Left cardiac atrium (tissue), 4 donors: ENCODE data around the gene GSG1L. TPM values are rescaled to one million over a fixed set of nuclear protein-coding genes. Genes with fewer than 3 reads are reported as not detected.

ENCODE experiments used
- ATAC-seq, 2 donors: fragments of 200-7000 bp; cut with Tn5 transposase; one replicate each; pipeline ENCODE4 v1.9.1; 2020; ENCODE audit warnings: mild to moderate bottlenecking in 2 of 2, moderate library complexity in 2 of 2
- DNase-seq: peaks from one replicate; pipeline ENCODE4 v3.0.0-alpha.2; 2020
- intact Hi-C, 2 donors: fragments of 100-400 bp; cut with DNase I; formaldehyde crosslinking; loops; one replicate each; pipeline versions ENCODE4 v1.14.1 to v1.15.1; 2022 to 2023
- total RNA-seq, 2 donors: library from RNA; stranded (reverse); fragmentation: NEBNext Ultra II Directional; extraction: Animal tissue kit (Norgen Biotek cat#: 25700); gene quantifications; one replicate each; pipeline ENCODE4 v1.2.1, GENCODE V29; 2021
- donor health status: DM: no; HTN: yes; CAD: no.
- donor health status: DM: no; HTN: yes; CAD: no; lungs with severe emphysema.
- donor health status: DM: yes; HTN: yes; CAD: no.
- donor health status: Dilated cardiomyopathy.

The GSG1L gene
- total RNA-seq, 2 donors from 2014 or later, result 10.5 to 63.9 TPM

DNA sequence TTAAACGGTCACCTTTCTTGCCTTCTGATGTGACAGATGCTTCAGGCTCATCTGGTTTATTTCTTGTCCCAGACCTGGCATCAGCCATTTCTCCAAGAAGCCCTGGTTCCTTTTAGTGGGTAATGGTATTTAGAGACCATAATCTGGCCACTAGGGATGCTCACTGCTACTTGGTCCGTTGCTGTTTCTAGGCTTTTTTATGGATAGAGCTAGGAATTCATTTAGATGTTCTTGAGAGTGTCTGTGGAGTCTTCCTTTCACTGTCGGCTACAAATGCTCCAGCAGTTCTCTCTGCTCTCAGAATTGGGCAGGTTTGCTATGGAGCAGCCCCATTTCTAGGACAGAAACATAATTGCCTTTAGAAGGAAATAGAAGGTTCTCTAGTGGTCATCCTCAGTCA, 299.1 kb downstream of the GSG1L start:
- DNase-seq (no peak), ATAC-seq (no peak)
- intact Hi-C loops, result loop anchor here in 1 of 2 donors (10.0 kb wide), 1 partner anchor 130 kb away; no protein-coding TSS in a partner anchor

DNA sequence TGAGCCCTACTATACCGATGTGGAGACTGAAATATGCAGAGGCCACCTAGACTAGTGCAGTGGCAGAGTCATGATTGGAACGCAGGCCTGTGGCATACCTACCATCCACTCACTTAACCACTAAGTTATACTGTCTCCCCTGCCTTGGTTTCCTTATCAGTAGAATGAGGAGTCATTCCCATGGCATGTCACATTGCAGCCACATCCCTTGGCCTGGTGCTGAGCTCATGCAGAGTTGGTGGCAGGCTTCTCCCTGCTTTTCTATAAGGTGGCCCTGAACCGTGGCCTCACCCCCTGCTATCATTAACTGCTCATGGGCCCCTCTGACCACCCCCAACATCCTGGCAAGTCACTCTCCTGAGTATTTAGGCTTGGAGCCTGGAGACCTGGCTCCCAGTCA, 301.1 kb downstream of the GSG1L start:
- intact Hi-C loops, result loop anchor here in 1 of 2 donors (10.0 kb wide), 1 partner anchor 128 kb away; no protein-coding TSS in a partner anchor
- peak in 1 of 2 donors; percentile 72 for ATAC-seq
- no peak for DNase-seq

DNA sequence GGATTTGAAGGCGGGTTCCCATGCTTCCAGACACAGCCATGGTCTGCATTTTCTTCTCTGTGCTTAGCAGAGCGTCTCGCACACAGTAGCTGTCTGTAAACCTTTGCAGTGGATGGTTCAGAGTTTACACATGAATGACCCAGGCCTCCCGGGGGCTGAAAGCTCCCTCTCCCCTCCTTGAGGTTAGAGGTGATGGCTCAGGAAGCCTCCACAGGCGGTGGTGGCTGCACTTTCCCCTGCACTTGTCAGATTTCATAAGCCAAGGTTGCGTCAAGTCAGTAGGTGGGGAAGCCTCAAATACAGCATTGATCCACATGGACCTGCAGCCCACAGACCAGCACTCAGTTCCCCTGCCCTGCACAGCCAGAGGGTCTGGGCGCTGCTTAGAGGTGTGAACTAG, 301.7 kb downstream of the GSG1L start:
- no peak for DNase-seq
- ATAC-seq, result no peak
- intact Hi-C loops, result loop anchor here in 1 of 2 donors (10.0 kb wide), 1 partner anchor 127 kb away; no protein-coding TSS in a partner anchor

DNA sequence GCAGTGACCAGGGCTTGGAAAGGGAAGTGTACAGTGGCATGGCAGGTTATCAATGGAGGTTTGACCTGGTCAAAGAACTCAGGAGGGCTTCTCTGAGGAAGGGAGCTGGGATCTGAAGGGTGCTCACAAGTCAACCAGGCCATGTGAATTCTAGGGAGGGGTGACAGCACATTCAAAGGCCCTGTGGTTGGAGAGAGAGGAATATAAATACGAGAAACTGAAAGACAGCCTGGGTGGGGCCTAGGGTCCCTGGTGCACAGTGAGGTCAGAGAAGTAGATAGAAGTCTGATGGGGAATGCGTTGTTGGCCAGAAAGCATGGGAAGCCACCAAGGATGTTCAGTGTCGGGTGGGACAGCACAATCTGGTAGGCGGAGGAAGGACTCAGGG, 302.7 kb downstream of the GSG1L start:
- ATAC-seq (no peak), DNase-seq (no peak)
- intact Hi-C loops, result loop anchor here in 1 of 2 donors (10.0 kb wide), 1 partner anchor 126 kb away; no protein-coding TSS in a partner anchor

DNA sequence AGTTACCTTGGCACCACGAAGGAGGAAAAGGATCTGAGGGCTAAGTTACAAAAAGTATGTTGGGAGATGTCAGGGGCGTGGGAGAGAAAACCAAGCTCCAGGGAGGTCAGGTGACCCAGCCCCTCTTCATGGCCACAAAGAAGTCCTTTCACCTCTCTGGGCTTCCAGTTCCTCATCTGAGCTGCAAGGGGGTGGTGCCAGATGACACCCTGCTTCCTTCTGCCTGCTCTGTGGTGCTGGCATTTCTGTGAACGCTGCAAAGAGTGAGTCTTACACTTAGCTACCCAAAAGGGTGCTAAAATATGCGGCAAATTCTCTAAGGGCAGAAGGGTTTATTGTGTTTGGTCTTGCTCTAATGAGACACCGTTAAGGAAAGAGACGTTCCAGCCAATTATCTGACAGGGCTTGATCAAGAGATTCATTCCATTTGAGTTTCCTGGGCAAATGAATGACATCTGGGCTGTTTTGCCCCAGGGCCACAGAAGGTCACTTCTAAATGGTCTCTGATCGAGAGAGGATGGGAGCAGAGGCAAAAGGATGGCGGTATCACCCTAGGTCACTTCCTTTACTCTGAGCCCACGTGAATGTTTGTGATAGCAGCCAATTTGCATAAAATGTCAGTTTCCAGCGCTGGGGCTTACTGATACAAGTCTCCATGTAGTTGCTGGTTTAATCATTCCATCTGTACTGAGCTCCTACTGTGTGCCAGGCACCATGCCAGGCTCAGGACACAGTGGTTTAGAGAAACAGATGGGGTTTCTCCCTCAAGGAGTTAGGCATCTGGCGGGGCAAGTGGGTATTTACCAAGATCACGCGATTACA, 303.3 kb downstream of the GSG1L start:
- DNase-seq (no peak), ATAC-seq (peak in 1 of 2 donors; percentile 24)
- intact Hi-C loops, result loop anchor here in 1 of 2 donors (10.0 kb wide), 1 partner anchor 125 kb away; no protein-coding TSS in a partner anchor

DNA sequence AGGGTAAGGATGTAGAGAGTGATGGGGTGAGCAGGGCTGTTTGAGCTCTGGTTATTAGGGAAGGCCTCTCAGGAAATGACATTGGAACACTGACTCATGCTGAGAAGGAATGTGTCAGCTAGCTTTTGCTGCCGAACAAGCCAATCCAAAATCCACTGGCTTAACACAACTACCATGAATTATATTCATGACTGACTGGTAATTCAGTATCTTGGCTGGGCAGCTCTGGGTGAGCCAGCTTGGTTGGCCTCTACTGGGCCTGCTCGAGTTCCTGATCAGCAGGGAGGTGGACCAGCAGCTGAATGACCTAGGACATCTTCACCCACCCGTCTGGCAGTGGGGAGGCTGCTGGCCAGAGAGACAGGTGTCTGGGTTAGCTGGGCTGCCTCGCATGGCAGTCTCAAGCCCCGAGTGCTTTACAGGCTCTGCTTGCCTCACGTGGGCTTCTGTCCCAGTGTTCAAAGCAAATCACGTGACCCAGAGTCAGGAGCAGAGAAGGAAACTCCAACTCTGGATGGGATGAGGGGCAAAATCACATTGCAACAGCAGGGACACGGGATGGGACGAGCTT, 304.1 kb downstream of the GSG1L start:
- intact Hi-C loops, result no loop called here
- DNase-seq (no peak), ATAC-seq (no peak)

DNA sequence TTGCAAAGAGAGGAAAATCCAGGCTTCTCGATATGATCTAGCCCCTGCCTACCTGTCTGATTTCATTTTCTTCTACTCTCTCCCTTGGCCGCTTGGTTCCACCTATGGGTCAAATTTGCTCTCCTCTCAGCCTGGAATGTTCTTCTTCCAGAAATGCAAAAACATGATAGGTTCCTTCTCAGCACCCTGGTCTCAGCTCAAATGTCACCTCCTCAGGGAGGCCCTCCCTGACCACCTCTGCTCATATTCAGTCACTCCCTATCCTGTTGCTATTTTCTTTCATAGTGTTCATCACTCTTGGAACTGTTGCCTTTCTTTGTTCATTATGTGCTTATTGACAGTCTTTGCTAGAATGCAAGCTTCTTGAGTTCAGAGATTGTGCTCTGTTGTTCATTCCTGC, 305.0 kb downstream of the GSG1L start:
- intact Hi-C loops, result no loop called here
- DNase-seq (no peak), ATAC-seq (no peak)

DNA sequence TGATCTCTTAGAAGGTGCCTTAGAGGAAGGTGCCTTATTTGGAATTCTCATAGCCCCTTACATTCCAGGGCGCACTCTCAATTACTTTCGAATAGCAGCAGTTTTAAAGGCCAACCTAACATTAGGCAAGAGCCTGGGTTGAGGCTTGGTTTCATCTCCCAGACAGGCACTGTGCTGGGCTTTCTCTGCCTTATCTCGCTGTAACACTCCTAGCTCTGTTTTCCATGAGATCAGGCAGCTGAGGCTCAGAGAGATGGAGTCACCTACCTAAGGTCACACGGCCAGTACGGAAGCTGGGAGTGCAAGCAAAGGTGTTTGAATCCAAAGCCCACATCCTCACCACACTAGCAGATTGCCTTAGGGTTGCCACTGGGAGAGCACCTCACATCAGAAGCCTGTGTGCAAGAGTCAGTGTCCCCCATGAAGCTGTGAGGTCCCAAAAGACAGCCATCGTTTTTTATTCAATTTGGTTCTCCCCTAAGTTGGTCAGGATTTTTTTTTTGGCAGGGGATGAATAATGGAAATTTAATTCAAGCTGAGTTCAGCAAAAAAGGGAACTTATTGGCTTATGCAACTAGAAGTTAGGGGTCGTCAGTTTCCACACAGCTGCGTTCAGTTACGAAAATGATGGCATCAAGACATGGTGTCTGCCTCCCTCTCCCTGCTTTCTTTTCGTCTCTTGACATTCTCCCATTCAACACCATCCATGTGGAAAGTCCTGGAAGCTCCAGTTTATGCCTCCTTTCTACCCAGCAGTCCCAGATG, 307.1 kb downstream of the GSG1L start:
- ATAC-seq (no peak), DNase-seq (no peak)
- intact Hi-C loops, result no loop called here

DNA sequence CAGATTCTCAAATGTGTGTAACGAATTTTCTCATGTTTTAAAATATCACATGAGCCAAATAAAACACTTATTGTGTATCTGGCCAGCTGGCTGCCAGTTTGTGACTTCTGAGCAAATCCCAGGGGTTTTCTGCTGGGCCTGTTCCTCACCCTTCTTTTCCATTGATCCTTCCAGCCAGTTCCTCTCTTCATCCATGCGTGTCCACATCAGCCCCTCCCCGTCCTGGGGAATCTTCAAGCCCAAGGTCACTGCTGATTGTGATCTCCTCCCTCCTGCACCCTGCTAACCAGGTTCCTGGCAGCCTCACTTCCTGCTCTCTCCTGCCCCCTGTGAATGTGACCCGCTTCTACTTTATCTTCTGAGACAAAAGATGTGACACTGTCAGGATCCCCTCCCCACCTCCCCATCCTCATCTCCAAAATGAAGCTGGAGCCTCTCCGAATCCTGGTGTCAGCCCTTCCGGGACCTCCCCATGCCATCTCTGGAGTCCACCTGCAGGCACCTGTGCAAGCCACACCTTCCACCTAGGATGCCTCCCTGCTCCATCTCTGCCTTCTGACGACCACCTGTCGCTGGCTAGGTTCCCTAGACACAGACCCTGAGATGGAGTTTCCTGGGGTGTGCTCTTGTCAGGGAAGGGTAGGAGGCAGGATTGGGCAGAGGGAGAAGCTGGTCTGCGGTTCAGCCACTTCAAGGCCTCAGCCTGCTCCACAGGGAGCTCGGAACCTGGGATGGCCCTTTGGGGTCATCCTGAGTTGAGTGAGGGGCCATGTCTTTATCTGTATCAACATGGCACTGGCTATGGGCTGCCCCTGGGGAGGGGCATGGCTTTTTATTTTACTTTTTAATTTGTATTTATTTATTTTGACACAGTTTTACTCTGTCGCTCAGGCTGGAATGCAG, 308.5 kb downstream of the GSG1L start:
- intact Hi-C loops, result no loop called here
- DNase-seq (no peak), ATAC-seq (peak in 1 of 2 donors; percentile 32)

DNA sequence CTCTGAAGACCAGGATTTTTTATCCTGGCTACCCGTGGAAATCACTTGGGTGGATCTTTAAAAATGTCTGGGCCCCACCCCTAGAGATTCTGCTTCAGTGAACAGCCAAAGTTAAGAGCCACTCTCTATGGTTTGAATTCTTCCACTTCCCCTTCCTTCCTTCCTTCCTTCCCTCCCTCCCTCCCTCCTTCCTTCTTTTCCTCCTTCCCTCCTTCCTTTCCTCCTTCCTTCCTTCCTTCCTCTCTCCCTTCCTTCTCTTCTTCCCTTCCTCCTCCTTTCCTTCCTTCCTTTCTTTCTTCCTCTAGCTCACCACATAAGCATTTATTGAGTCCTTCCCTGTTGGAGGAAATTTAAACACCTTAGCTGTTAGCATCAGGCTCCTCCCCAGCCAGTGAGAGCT, 310.0 kb downstream of the GSG1L start:
- no peak for ATAC-seq
- intact Hi-C loops, result no loop called here
- DNase-seq, result no peak

DNA sequence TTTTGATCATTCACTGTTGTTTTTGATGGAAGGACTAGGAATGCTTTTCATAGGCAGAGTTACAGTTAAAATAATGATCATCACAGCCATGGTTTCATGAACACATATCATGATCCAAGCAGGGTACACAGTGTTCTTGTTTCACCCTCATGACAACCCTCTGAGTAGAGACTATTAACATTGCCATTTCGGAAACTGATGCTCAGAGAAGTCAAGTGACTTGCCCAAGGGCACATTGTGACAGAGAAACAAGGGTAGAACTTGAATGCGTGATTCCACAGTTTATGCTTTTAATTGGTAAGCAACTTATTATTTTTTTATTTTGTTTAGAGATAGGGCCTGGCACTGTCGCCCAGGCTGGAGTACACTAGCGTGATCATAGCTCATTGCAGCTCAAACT, 311.3 kb downstream of the GSG1L start:
- DNase-seq (no peak), ATAC-seq (no peak)
- intact Hi-C loops, result no loop called here

DNA sequence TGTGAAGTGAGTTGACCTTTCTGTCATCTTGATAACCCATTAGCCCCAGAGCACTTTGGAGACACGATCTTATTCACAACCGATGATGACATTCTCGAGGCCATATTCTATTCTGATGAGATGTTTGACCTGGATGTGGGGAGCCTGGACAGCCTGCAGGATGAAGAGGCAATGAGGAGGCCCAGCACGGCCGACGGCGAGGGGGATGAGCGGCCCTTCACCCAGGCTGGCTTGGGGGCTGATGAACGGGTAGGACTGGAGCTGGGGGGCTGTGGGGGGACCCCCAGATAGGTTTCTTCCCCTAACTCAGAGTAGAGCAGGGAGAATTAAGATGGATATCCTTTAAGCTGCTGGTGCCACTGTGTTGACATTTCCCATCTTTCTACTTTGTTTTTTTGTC, 311.8 kb downstream of the GSG1L start:
- ATAC-seq (no peak), DNase-seq (no peak)
- intact Hi-C loops, result no loop called here

DNA sequence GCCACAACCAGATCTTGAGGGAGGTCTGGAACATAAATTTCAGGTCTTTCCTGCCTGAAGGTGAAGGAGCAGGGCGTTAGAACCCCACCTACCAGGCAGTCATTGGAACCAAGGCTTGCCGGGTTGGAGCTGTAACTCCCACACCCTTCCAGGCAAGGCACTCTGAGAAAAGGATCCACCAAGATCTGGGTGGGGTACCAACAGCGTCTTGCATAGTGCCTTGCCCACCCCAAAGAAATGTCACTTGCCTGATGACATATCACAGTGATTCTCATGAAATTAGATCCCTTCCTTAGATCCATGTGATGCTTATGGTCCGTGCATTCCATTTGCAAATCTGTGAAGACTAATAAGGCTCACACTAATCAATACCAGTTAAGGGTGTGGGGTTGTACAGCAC, 312.3 kb downstream of the GSG1L start:
- DNase-seq (no peak), ATAC-seq (no peak)
- intact Hi-C loops, result no loop called here

DNA sequence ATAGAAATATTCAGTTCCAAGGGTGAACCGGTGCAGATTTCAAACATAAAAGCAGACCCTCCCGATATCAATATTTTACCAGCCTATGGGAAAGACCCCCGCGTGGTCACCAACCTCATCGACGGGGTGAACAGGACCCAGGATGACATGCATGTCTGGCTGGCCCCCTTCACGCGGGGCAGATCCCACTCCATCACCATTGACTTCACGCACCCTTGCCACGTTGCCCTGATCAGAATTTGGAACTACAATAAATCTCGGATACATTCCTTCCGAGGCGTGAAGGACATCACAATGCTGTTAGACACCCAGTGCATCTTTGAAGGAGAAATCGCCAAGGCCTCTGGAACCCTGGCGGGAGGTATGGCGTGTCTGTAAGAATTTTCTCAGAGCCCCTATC, 313.6 kb downstream of the GSG1L start:
- DNase-seq, result no peak
- intact Hi-C loops, result no loop called here
- no peak for ATAC-seq

DNA sequence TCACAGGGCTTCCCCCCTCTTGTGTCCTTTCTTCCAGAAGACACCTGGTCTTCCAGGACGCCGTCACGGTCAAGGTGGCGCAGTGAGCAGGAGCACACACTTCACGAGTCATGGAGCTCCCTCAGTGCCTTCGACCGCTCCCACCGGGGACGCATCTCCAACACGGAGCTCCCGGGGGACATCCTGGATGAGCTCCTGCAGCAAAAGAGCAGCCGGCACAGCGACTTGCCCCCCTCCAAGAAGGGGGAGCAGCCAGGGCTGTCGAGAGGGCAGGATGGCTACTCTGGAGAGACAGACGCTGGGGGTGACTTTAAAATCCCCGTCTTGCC, 314.0 kb downstream of the GSG1L start:
- ATAC-seq (no peak), DNase-seq (no peak)
- intact Hi-C loops, result no loop called here

DNA sequence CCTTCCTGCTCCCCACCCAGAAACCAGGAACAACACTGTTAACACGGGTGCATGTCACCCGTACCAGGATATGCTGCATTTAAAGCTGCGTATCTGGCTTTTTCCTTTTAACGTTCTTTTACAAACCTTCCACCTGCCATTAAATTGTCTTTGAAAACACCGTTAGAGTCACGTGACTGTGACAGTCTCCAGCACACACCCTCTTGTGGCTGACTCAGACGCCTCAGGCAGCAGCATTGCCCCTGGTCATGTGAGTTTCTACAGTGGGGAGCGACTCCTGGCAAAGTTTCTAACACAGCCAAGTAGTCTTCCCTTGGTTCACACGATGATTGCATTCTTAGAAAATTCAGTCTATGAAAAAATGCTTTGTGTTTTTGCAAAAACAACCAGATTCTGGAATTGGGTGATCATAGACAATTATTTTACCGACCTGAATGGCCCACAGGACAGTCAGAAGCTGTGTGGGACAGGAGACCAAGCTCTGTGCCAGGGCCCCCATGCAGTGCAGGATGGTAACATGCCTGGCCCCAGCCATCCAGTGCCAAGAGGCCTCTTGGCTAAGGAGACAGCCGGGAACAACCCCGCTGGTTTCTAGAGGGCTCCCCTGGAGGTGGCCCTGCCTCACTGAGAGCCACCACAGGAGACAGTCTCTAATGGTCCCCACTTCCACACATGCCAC, 314.5 kb downstream of the GSG1L start:
- DNase-seq (peak; percentile 44), ATAC-seq (peak; percentile 79 to 86)
- intact Hi-C loops, result no loop called here

DNA sequence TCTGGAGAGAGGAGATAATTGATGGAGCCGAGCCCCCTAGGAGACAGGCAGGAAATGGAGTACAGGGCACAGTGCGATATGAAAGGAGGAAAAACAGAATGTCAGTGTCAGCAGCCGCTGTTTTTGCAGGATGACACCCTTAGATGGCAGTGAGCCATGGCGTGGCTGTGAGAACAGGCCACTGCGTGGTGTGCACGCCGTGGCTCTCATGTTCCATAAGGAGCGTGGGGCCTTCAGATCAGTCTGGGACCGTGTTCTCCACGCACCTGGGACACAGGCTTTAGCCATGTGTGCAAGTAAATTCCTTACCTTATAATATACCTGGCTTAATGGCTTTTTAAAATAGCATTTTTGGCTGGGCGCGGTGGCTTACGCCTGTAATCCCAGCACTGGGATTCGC, 315.6 kb downstream of the GSG1L start:
- no peak for ATAC-seq
- intact Hi-C loops, result no loop called here

DNA sequence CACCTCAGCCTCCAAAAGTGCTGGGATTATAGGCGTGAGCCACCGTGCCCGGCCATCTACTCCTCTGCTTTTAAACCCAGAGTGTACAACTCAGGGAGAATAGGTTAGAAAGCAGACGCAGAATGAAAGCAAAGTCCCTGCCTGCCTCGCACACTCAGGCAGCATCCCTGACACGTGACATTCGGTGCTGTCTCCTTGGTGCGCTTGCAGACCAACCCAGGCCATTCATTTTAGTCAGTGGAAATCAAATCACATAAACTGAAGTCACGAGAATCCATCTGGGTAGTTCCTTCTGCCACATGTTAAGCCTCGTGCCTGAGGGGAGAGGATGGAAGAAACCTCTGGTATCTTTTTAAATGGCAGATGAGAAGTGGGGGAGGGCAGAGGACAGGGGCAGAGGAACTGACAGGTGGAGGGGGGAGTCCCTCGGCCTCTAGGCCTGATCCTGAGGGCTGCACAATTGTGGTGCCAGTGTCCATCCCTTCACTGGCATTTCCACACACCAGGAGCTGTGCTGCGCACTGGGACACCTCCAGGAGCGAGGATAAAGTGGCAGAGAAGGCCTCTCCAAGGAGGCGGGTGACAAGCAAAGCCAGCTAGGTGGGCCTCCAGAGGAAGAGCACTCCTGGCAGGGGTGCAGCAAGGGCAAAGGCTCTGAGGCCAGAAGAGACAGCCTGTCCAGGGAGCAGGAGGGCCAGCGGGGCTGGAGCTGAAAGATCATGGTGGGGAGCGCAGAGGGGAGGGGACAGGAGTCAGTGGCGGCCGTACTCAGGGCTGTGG, 317.2 kb downstream of the GSG1L start:
- intact Hi-C loops, result no loop called here

More for the DNA sequence above, 315.6 kb downstream of the GSG1L start:
- no peak for DNase-seq

More for the DNA sequence above, 317.2 kb downstream of the GSG1L start:
- DNase-seq, result no peak
- ATAC-seq, result no peak
